Lung (tissue), 12 donors: Measurements from ENCODE around the gene NMB. TPM values are rescaled to one million over a fixed set of nuclear protein-coding genes. Genes with fewer than 3 reads are reported as not detected.
A peak's percentile ranks its signal among the peaks of the same experiment; 100 is the strongest.

Experiments used
- ATAC-seq: fragments of 200-7000 bp; cut with Tn5 transposase; one replicate; pipeline ENCODE4 v1.9.1; 2020; ENCODE audit warnings: moderate number of reproducible peaks; ENCODE audit not compliant: insufficient read depth, low FRiP score
- DNase-seq, 3 donors: peaks; one replicate each; pipeline ENCODE4 v3.0.0-alpha.2; 2013 to 2017
- H3K27ac ChIP-seq, 2 donors: one replicate each; pipeline ENCODE4 v1.5.1; 2013; ENCODE audit warnings: mild to moderate bottlenecking in 2 of 2, moderate library complexity in 2 of 2, control low read depth in 1 of 2, inconsistent platforms in 1 of 2, low read depth in 1 of 2, low read length in 1 of 2
- H3K27me3 ChIP-seq, 3 donors: one replicate each; pipeline ENCODE4 v1.5.1; 2013; ENCODE audit warnings: low read length in 2 of 3; ENCODE audit not compliant: control insufficient read depth in 3 of 3, insufficient read depth in 3 of 3
- H3K36me3 ChIP-seq, 4 donors: one replicate each; pipeline ENCODE4 v1.5.1; 2013; ENCODE audit warnings: low read length in 4 of 4, mild to moderate bottlenecking in 1 of 4, moderate library complexity in 1 of 4; ENCODE audit not compliant: control insufficient read depth in 4 of 4, insufficient read depth in 4 of 4
- H3K4me1 ChIP-seq, 5 donors: one replicate each; pipeline ENCODE4 v1.5.1; 2013; ENCODE audit warnings: low read length in 5 of 5, mild to moderate bottlenecking in 2 of 5, moderate library complexity in 1 of 5; ENCODE audit not compliant: control insufficient read depth in 5 of 5, insufficient read depth in 5 of 5
- H3K4me3 ChIP-seq: one replicate; pipeline ENCODE4 v1.5.1; 2013; ENCODE audit warnings: mild to moderate bottlenecking, control low read depth, moderate library complexity
- H3K9ac ChIP-seq, 2 donors: one replicate each; pipeline ENCODE4 v1.5.1; 2013; ENCODE audit warnings: low read length in 2 of 2, control low read depth in 1 of 2; ENCODE audit not compliant: insufficient read depth in 1 of 2
- H3K9me3 ChIP-seq, 4 donors: one replicate each; pipeline ENCODE4 v1.5.1; 2013; ENCODE audit warnings: low read length in 3 of 4, mild to moderate bottlenecking in 1 of 4, moderate library complexity in 1 of 4; ENCODE audit not compliant: control insufficient read depth in 4 of 4, insufficient read depth in 3 of 4
- WGBS, 2 donors: extraction: QIAGEN DNeasy Blood & Tissue Kit; methylation state at CpG; one replicate each; pipeline ENCODE4 v1.1.7; 2013; 5-methylcytosine and 5-hydroxymethylcytosine counted together
- polyA plus RNA-seq, 2 donors: library from polyadenylated mRNA; stranded (reverse); fragments of 200-250 nt; gene quantifications; one replicate each; pipeline ENCODE4 v1.2.1, GENCODE V29; 2013
- total RNA-seq, 2 donors: library from RNA; depleted of rRNA in 1 of 2; stranded (reverse); fragments of >200 nt in 1 of 2; gene quantifications; one replicate each; pipeline ENCODE4 v1.2.1, GENCODE V29; 2014 to 2021
- TF ChIP-seq, protein P1 (sequence below): IDR thresholded peaks from 2 replicates; pipeline ENCODE4 v1.5.1; 2012; ENCODE audit warnings: mild to moderate bottlenecking; ENCODE audit errors: control extremely low read depth, extremely low read depth
- donor health status: control.
- donor health status: control.
- donor health status: Bipolar disorder and iron deficiency.
- donor health status: healthy.
- donor health status: DM: yes; HTN: yes; CAD: no.

NMB gene
- total and polyA plus RNA-seq, 4 donors, result 2.6 to 9.3 (median 5.6) TPM

DNA sequence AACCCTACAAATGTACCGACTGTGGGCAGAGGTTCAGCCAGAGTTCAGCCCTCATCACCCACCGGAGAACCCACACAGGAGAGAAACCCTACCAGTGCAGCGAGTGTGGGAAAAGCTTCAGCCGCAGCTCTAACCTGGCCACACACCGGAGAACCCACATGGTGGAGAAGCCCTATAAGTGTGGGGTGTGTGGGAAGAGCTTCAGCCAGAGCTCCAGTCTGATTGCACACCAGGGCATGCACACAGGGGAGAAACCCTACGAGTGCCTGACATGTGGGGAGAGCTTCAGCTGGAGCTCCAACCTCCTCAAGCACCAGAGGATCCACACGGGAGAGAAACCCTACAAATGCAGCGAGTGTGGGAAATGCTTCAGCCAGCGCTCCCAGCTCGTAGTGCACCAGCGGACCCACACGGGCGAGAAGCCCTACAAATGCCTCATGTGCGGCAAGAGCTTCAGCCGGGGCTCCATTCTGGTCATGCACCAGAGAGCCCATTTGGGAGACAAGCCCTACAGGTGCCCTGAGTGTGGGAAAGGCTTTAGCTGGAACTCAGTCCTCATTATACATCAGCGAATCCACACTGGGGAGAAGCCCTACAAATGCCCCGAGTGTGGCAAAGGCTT is 36.5 kb downstream of the NMB start:
- WGBS, 2 donors, result 98 to 99% methylated on average over 17 of the region's 17 CpGs
- TF ChIP-seq, protein P1, sequence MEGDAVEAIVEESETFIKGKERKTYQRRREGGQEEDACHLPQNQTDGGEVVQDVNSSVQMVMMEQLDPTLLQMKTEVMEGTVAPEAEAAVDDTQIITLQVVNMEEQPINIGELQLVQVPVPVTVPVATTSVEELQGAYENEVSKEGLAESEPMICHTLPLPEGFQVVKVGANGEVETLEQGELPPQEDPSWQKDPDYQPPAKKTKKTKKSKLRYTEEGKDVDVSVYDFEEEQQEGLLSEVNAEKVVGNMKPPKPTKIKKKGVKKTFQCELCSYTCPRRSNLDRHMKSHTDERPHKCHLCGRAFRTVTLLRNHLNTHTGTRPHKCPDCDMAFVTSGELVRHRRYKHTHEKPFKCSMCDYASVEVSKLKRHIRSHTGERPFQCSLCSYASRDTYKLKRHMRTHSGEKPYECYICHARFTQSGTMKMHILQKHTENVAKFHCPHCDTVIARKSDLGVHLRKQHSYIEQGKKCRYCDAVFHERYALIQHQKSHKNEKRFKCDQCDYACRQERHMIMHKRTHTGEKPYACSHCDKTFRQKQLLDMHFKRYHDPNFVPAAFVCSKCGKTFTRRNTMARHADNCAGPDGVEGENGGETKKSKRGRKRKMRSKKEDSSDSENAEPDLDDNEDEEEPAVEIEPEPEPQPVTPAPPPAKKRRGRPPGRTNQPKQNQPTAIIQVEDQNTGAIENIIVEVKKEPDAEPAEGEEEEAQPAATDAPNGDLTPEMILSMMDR, result no peak
- DNase-seq (no peak), ATAC-seq (no peak)
- no peak overlapping the region for H3K9ac ChIP-seq
- H3K27ac ChIP-seq, result no peak overlapping the region
- H3K27me3 ChIP-seq, result no peaks in the 10 kb centered on the region
- no peak overlapping the region for H3K4me3 ChIP-seq
- H3K4me1 ChIP-seq, result peaks cover 0 to 1% (median 0%) of the 10 kb centered on the region in 5 donors
- peaks cover 11 to 32% (median 21%) of the 10 kb centered on the region in 4 donors for H3K36me3 ChIP-seq
- peaks cover 0 to 21% (median 15%) of the 10 kb centered on the region in 4 donors for H3K9me3 ChIP-seq

DNA sequence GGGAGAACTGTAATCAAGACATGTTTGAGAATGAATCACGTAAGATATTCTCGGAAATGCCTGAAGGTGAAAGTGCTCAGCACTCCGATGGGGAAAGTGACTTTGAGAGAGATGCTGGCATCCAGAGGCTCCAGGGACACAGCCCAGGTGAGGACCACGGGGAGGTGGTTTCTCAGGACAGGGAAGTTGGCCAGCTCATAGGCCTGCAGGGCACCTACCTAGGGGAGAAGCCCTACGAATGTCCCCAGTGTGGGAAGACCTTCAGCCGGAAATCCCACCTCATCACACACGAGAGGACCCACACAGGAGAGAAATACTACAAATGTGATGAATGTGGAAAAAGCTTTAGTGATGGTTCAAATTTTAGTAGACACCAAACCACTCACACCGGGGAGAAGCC is 37.4 kb downstream of the NMB start:
- WGBS, 2 donors, result 98% methylated on average over 8 of the region's 8 CpGs
- TF ChIP-seq, protein P1, result no peak
- H3K36me3 ChIP-seq, result peaks cover 11 to 32% (median 22%) of the 10 kb centered on the region in 4 donors

DNA sequence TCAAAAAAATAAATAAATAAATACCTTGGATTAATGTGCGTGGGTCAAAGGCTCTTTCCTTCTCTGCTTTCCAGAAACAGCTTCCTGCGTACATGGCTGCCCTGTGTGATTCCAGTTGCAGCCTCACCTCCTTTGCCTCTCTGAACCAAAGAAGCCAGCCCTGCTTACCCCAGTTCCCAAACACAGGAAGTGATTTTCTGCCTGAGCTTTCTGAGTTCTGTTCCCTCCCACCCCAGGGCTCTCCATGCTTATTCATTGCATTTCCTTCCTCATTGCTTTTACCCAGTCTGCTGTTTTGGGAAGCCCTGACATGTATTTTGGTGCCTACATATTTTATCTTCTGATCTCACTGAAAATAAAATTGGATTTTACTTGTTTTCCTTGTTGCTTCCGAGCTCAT is 41.8 kb downstream of the NMB start:
- peak overlapping the region in 1 of 2 donors; percentile 52 for H3K27ac ChIP-seq
- TF ChIP-seq, protein P1, result no peak

More for the DNA sequence above, 37.4 kb downstream of the NMB start:
- no peak for ATAC-seq
- Histone ChIP-seq H3K27me3 (no peaks in the 10 kb centered on the region), H3K9me3 (peaks cover 0 to 21% (median 15%) of the 10 kb centered on the region in 4 donors), H3K4me1 (peaks cover 0 to 3% (median 0%) of the 10 kb centered on the region in 5 donors), H3K4me3 (no peak overlapping the region), H3K9ac (no peak overlapping the region), H3K27ac (no peak overlapping the region)
- DNase-seq, result no peak

DNA sequence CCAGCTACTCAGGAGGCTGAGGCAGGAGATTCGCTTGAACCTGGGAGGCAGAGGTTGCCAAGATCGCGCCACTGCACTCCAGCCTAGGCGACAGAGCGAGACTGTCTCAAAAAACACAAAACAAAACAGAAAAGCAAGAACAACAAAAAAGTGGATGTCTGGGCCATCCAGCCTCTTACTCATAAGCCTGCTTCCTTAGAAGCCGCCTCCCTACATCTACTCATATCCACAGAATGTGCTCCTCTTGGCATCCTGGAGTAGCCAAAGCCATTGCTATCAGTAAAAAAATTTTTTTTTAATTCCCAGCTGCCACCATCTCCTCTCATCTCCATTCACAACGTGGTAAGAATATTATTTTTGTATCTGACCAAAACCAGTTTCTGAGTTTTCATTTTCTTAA is 46.4 kb downstream of the NMB start:
- Histone ChIP-seq H3K9ac (no peak overlapping the region), H3K36me3 (peaks cover 0 to 8% (median 4%) of the 10 kb centered on the region in 4 donors), H3K27me3 (no peaks in the 10 kb centered on the region), H3K9me3 (no peaks in the 10 kb centered on the region), H3K4me1 (peaks cover 0 to 3% (median 0%) of the 10 kb centered on the region in 5 donors), H3K4me3 (no peak overlapping the region), H3K27ac (no peak overlapping the region)
- 95 to 98% methylated on average over 7 of the region's 7 CpGs for WGBS, 2 donors
- no peak for DNase-seq
- no peak for ATAC-seq
- TF ChIP-seq, protein P1, result no peak

More for the DNA sequence above, 41.8 kb downstream of the NMB start:
- 51 to 68% methylated on average over 3 of the region's 3 CpGs for WGBS, 2 donors
- H3K36me3 ChIP-seq, result peaks cover 6 to 16% (median 7%) of the 10 kb centered on the region in 4 donors
- no peak overlapping the region for H3K4me3 ChIP-seq
- no peak overlapping the region for H3K9ac ChIP-seq
- H3K27me3 ChIP-seq, result no peaks in the 10 kb centered on the region
- no peak for DNase-seq
- peaks cover 0 to 11% (median 5%) of the 10 kb centered on the region in 4 donors for H3K9me3 ChIP-seq
- ATAC-seq, result no peak
- H3K4me1 ChIP-seq, result peaks cover 0 to 3% (median 0%) of the 10 kb centered on the region in 5 donors
